Immature natural killer cell (primary cell): ENCODE results near the gene PRKAA1. TPM values are rescaled to one million over a fixed set of nuclear protein-coding genes. Genes with fewer than 3 reads are reported as not detected.

ENCODE experiments used
- DNase-seq, 3 donors: peaks; one replicate each; pipeline ENCODE4 v3.0.0; 2022; ENCODE audit warnings: mixed read lengths in 1 of 3
- H3K27ac Mint-ChIP-seq, 6 donors: one replicate each; pipeline ENCODE4 v1.8.0; 2020; ENCODE audit warnings: mixed read lengths in 6 of 6, mild to moderate bottlenecking in 5 of 6, inconsistent platforms in 4 of 6, moderate library complexity in 3 of 6
- H3K27me3 Mint-ChIP-seq, 3 donors: one replicate each; pipeline ENCODE4 v1.8.0; 2020 to 2021; ENCODE audit warnings: low read depth in 3 of 3, mild to moderate bottlenecking in 3 of 3, mixed read lengths in 3 of 3, moderate library complexity in 3 of 3, inconsistent platforms in 1 of 3
- H3K36me3 Mint-ChIP-seq, 3 donors: one replicate each; pipeline ENCODE4 v1.8.0; 2020; ENCODE audit warnings: mixed read lengths in 3 of 3, inconsistent platforms in 2 of 3, mild to moderate bottlenecking in 2 of 3
- H3K4me1 Mint-ChIP-seq, 2 donors: one replicate each; pipeline ENCODE4 v1.8.0; 2020; ENCODE audit warnings: inconsistent platforms in 2 of 2, mild to moderate bottlenecking in 2 of 2, mixed read lengths in 2 of 2, moderate library complexity in 1 of 2
- H3K4me3 Mint-ChIP-seq, 5 donors: one replicate each; pipeline ENCODE4 v1.8.0; 2020; ENCODE audit warnings: mild to moderate bottlenecking in 5 of 5, mixed read lengths in 5 of 5, inconsistent platforms in 3 of 5, moderate library complexity in 3 of 5
- H3K9me3 Mint-ChIP-seq, 6 donors: one replicate each; pipeline ENCODE4 v1.8.0; 2020; ENCODE audit warnings: mild to moderate bottlenecking in 6 of 6, mixed read lengths in 6 of 6, inconsistent platforms in 4 of 6, moderate library complexity in 3 of 6
- polyA plus RNA-seq, 3 donors: library from polyadenylated mRNA; unstranded; fragments of 300-500 nt; fragmentation: Illumina TruSeq; gene quantifications; one replicate each; pipeline ENCODE4 v1.2.3, GENCODE V29; 2021

PRKAA1 gene
- polyA plus RNA-seq, 3 donors from 2014 or later: 32.5 to 54.3 (median 39.8) TPM

DNA sequence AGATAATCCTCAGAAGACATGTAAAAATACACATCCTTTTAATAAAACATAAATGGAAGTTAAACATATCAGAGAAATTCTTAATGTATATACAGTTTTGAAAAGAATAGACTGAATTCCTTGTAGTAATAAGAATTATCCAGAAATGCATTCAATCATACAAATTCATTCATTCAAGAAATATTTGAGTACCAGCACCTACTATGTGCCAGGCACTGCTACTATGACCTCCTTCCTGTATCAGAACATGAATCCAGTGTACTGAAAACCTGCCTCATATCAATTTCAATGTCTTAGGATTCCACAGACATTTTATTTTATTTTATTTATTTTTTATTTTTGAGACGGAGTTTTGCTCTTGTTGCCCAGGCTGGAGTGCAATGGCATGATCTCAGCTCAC lies 13.3 kb downstream of the PRKAA1 start:
- no peak overlapping the region for H3K4me3 Mint-ChIP-seq
- H3K36me3 Mint-ChIP-seq: peaks cover 12 to 16% (median 12%) of the 10 kb centered on the region in 3 donors
- H3K4me1 Mint-ChIP-seq: peaks cover 63 to 96% of the 10 kb centered on the region in 2 donors
- H3K27me3 Mint-ChIP-seq: no peaks in the 10 kb centered on the region
- no peaks in the 10 kb centered on the region for H3K9me3 Mint-ChIP-seq
- no peak for DNase-seq
- H3K27ac Mint-ChIP-seq: no peak overlapping the region

DNA sequence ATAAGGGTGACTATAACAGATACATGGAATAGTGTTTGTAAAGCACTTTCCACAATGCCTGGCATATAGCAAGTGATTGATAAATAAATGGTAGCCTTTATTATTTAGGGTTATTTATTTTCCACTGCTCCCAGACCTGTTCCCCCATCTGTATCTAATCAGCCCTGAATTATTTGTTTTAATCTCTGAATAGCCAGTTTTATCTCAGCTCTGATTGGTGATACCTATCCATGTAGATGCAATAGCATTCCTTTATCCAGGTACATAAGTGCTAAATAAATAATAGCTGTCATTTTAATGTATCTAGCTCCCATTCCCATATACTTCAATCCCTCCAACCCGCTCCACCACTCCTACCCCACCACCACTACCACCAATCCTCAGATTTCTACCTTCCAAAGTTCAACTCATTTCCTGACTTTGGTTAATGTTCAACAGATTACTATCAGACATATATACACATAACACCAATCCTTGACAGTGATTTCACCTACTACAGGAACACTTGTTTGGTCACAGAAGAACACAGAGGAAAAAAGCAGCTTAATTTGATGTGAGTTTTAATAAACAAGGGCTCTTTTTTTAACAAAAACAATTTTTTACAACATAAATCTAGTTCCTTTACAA lies 14.0 kb downstream of the PRKAA1 start:
- Mint-ChIP-seq H3K9me3 (no peaks in the 10 kb centered on the region), H3K27ac (no peak overlapping the region), H3K4me1 (peaks cover 64 to 96% of the 10 kb centered on the region in 2 donors)

DNA sequence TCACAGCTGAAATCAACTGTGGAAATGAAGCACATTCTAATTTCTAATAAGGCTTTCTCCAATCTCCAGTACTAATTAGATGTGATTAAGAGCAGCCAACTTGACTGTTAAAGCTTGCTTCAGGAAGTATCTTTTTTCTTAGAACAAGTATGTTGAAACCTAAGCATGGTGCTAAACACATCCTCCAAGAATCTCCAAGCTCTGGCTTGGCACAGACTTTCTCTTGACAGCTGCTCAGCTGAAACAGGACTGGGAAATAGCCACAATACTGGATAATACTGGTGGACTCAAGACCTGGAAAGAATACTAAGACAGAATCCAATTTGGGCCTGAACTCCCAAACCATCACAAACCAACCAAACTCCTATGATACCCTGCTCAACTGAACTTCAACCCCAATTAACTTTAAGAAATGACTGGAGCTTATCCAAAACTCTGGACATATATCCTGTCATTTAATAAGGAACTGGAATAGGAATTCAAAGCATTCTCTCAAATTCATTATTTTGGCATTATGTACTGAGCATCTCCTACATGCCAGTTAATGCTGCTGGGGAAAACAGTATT lies 16.2 kb downstream of the PRKAA1 start:
- peaks cover 4 to 6% (median 6%) of the 10 kb centered on the region in 3 donors for H3K36me3 Mint-ChIP-seq
- H3K27me3 Mint-ChIP-seq: no peaks in the 10 kb centered on the region
- H3K4me1 Mint-ChIP-seq: peaks cover 50 to 79% of the 10 kb centered on the region in 2 donors
- H3K27ac Mint-ChIP-seq: peak overlapping the region in 1 of 6 donors; percentile 64
- H3K4me3 Mint-ChIP-seq: no peak overlapping the region
- DNase-seq: no peak
- H3K9me3 Mint-ChIP-seq: no peaks in the 10 kb centered on the region

More for the DNA sequence above, 14.0 kb downstream of the PRKAA1 start:
- no peak for DNase-seq
- peaks cover 12 to 16% (median 12%) of the 10 kb centered on the region in 3 donors for H3K36me3 Mint-ChIP-seq
- no peaks in the 10 kb centered on the region for H3K27me3 Mint-ChIP-seq
- peak overlapping the region in 1 of 5 donors; percentile 8 for H3K4me3 Mint-ChIP-seq

DNA sequence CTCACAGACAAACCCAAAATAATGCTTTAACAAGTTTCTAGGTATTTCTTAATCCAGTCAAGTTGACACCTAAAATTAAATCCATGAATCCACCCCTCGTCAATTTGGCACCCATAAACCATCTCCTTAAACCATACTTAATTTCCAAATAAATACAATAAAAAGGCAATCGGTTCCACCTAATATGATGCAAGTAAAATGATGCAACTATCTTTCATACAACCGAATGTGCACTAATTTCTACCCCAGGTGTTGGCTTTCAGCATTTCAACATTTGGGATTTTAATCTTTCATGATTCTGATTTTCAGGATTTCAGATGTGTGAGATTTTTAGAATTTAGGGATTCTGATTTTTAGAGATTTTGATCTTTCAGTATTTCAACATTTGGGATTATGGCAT lies 17.3 kb downstream of the PRKAA1 start:
- Mint-ChIP-seq H3K27ac (peak overlapping the region in 1 of 6 donors; percentile 53), H3K9me3 (no peaks in the 10 kb centered on the region), H3K27me3 (no peaks in the 10 kb centered on the region), H3K4me1 (peaks cover 47 to 79% of the 10 kb centered on the region in 2 donors), H3K36me3 (peaks cover 4 to 12% (median 8%) of the 10 kb centered on the region in 3 donors), H3K4me3 (no peak overlapping the region)
- no peak for DNase-seq

DNA sequence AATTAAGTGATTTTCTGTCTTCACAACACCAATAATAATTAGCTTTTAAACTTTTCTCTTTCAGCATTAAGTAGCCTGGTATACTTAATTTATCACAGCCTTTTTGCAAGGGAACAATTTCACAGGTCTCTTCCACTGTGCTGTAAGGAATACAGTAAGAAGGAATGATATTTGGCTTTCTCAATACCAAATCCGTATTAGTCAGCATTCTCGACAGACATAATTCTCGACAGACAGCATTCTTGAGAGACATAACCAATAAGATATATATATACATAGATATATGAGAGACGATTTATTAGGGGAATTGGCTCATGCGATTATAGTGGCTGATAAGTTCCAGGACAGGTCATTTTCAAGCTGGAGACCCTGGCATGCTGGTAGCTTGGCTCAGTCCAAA lies 18.0 kb downstream of the PRKAA1 start:
- Mint-ChIP-seq H3K36me3 (peaks cover 4 to 16% (median 8%) of the 10 kb centered on the region in 3 donors), H3K27me3 (no peaks in the 10 kb centered on the region), H3K27ac (no peak overlapping the region), H3K4me1 (peaks cover 41 to 78% of the 10 kb centered on the region in 2 donors), H3K9me3 (no peaks in the 10 kb centered on the region), H3K4me3 (no peak overlapping the region)
- DNase-seq: no peak

DNA sequence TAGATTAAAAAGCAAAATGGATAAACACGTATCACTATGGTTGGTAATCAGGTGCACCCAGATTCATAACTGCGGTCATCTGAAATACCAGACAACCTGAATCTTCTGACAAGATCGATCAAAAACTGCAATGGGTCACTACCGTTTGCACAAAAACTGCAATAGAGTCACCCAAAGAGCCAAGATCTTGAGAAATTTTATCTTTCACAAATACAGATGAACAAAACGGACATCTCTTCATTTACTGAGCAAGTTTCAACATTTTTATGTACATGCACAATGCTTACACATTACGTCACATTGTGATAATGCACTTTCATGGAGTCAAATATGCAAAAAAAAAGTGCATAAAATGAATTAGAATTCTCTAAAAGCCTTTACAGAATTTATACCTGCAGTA lies 18.6 kb downstream of the PRKAA1 start:
- DNase-seq: no peak
- Mint-ChIP-seq H3K27ac (no peak overlapping the region), H3K27me3 (peaks cover 0 to 1% (median 0%) of the 10 kb centered on the region in 3 donors), H3K36me3 (peaks cover 4 to 18% (median 14%) of the 10 kb centered on the region in 3 donors), H3K4me1 (peaks cover 39 to 72% of the 10 kb centered on the region in 2 donors), H3K9me3 (no peaks in the 10 kb centered on the region), H3K4me3 (no peak overlapping the region)

DNA sequence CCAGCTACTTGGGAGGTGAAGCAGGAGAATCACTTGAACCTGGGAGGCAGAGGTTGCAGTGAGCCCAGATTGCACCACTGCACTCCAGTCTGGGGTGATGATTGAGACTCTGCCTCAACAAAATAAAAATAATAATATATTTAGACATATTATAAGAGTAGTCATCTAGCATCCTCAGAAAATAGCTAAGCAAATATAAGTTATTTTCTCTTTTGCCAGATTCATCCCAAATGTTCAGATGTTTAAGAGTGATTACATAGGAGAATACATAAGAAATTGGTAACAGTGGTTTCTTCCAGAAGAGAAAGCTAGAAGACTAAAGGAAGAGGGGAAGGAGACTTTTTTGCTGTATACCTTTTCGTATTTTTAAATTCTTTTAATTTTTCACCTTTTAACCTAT lies 20.0 kb downstream of the PRKAA1 start:
- H3K9me3 Mint-ChIP-seq: no peaks in the 10 kb centered on the region
- H3K4me1 Mint-ChIP-seq: peaks cover 30 to 57% of the 10 kb centered on the region in 2 donors
- H3K36me3 Mint-ChIP-seq: peaks cover 4 to 20% (median 17%) of the 10 kb centered on the region in 3 donors
- peaks cover 0 to 1% (median 0%) of the 10 kb centered on the region in 3 donors for H3K27me3 Mint-ChIP-seq
- no peak overlapping the region for H3K27ac Mint-ChIP-seq
- H3K4me3 Mint-ChIP-seq: no peak overlapping the region
- DNase-seq: no peak

DNA sequence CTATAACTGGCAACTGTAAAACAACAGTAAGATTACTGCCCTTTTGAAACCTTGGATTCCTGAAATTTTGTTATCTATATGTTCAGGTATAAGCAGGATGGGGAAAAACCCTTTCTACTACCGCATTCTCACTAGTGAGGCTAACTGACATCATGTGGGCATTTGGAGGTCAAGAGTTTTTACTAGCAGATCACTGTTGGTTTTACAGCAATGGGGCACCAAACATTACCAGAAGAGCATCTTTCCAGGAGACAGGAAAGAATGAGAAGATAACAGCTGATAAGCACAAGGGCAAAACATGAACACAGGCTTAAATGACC lies 21.6 kb downstream of the PRKAA1 start:
- no peak for DNase-seq
- Mint-ChIP-seq H3K4me1 (peaks cover 20 to 42% of the 10 kb centered on the region in 2 donors), H3K9me3 (no peaks in the 10 kb centered on the region), H3K4me3 (no peak overlapping the region), H3K27me3 (peaks cover 0 to 2% (median 0%) of the 10 kb centered on the region in 3 donors), H3K36me3 (peaks cover 4 to 24% (median 17%) of the 10 kb centered on the region in 3 donors), H3K27ac (no peak overlapping the region)

DNA sequence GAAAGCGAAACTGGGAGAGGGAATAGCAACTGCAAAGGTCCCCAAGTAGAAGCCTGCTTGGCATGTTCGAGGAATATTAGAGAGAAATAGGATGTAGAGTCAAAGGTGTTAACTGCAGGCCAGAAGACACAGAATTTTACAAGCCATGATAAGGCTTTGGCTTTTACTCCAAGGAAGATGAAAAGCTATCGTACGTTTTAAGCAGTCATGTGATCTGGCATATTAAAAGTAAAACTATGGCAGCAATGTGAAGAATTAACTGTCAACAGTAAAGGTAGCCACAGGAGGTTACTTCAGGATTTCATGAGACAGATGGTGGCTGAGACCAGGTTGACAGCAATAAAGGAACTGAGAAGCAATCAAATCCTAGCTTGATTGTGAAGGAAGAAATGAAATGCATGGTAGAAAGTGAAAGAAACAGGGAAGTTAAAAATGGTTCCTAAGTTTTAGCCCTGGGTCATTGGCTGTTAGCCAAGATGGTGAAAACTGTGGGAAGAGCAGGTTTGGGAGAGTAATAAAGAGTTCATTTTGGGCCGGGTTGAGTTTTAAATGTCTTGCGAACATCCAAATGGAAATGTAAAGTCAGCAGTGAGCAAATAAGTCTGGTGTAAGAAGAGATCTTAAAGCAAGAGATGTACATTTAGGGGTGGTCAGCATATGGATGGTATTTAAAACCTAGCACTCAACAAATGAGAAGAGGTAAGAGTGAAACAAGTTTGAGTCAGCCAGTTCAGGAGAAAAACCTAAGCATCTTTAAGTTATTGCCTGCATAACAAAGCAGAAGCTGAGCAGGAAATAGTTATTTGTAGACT lies 22.1 kb downstream of the PRKAA1 start:
- Mint-ChIP-seq H3K36me3 (peaks cover 4 to 24% (median 18%) of the 10 kb centered on the region in 3 donors), H3K27me3 (peaks cover 0 to 2% (median 0%) of the 10 kb centered on the region in 3 donors), H3K9me3 (no peaks in the 10 kb centered on the region), H3K27ac (peak overlapping the region in 4 of 6 donors; percentile 0 to 54 (median 37)), H3K4me3 (no peak overlapping the region), H3K4me1 (peaks cover 16 to 37% of the 10 kb centered on the region in 2 donors)
- DNase-seq: no peak

DNA sequence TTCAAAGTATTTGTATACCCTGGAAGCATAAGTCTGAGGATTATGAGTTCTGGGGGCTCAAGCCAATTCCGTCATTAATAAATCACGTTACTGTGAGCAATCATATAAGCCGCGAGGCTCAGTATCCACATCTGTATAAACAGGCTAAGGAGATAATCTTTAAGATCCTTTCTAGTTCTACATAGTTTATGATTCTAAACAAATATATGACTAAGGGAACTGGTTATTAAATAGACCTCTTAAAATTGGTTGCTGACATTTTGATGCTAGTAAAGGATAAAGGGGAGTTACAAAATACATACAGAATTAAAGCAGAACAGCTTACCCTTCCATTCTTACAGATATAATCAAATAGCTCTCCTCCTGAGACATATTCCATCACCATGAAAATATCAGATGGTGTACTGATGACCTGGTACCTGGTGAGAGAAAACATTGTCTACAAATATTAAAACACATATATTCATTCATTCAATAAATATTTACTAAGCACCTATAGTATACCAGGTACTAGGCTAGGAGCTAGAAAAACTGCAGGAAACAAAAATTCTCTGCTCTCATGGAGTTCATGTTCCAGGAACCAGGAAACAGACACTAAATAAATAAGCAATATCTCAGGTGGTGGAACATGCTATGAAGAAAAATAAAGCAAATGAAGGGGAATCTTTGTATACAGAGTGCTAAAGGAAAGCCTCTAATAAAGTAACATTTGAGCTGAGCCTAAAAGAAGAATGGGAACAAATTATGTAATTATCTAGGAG lies 22.9 kb downstream of the PRKAA1 start:
- H3K36me3 Mint-ChIP-seq: peaks cover 4 to 24% (median 21%) of the 10 kb centered on the region in 3 donors
- peaks cover 9 to 29% of the 10 kb centered on the region in 2 donors for H3K4me1 Mint-ChIP-seq
- H3K9me3 Mint-ChIP-seq: no peaks in the 10 kb centered on the region
- H3K27ac Mint-ChIP-seq: peak overlapping the region in 3 of 6 donors; percentile 0 to 45 (median 29)
- peaks cover 0 to 2% (median 0%) of the 10 kb centered on the region in 3 donors for H3K27me3 Mint-ChIP-seq
- H3K4me3 Mint-ChIP-seq: no peak overlapping the region
- no peak for DNase-seq

DNA sequence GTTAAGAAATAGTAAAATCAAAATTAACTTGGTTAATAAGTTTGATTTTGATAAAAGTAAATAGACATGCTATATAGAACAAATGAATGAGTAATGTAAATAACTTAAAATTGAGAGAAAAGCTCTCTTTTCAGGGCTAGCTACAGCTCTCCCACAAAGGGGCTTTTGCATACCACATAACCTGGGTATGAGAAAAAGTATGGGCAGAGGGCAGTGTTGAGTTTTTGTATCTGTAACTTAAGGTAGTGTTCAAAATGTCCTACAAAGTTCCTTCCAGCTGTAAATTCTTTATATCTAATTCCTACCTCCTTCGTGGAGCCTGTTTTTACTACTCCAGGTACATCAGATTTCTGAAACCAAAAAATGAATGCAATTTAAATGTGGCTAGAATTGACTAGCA lies 23.6 kb downstream of the PRKAA1 start:
- DNase-seq: no peak
- Mint-ChIP-seq H3K27ac (no peak overlapping the region), H3K9me3 (no peaks in the 10 kb centered on the region), H3K4me3 (no peak overlapping the region), H3K36me3 (peaks cover 4 to 24% (median 21%) of the 10 kb centered on the region in 3 donors), H3K4me1 (peaks cover 5 to 22% of the 10 kb centered on the region in 2 donors), H3K27me3 (peaks cover 0 to 2% (median 0%) of the 10 kb centered on the region in 3 donors)

DNA sequence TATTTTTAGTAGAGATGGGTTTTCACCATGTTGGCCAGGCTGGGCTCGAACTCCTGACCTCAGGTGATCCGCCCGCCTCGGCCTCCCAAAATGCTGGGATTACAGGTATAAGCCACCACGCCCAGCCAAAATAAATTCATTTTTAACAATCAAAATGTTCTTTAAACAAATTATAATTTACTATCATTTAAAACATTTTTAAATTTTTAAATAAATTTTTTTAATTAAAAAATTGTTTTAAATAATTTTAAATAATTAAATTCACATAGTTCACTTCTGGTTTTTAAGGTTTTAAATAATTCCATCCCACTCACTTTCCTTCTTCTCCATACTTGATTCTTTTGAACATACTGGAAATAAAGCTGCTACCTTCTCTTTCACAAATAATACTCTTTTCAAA lies 27.4 kb downstream of the PRKAA1 start:
- peak overlapping the region in 1 of 6 donors; percentile 28 for H3K27ac Mint-ChIP-seq
- peaks cover 16 to 32% (median 25%) of the 10 kb centered on the region in 3 donors for H3K36me3 Mint-ChIP-seq

DNA sequence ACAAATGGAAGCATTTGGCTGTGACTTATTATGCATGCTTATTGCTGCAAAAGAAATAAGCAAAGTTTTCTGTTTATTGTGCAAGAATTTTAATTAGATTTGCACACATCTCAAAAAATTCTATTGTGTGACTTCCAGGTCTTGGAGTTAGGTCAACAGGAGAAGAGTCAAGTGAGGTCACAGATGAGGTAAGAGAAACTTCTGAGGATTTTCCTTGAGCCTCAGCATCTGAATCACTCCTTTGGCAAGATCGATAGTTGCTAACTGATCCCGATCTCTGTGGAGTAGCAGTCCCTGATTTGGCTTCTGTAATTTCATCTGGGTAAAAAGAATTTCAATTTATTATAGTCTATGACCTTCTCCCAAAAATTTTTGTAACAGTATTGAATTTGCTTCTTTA lies 35.5 kb downstream of the PRKAA1 start:
- DNase-seq: no peak
- no peaks in the 10 kb centered on the region for H3K9me3 Mint-ChIP-seq
- no peak overlapping the region for H3K4me3 Mint-ChIP-seq
- H3K27ac Mint-ChIP-seq: no peak overlapping the region
- peaks cover 0 to 3% (median under 1%) of the 10 kb centered on the region in 3 donors for H3K27me3 Mint-ChIP-seq
- no peaks in the 10 kb centered on the region for H3K4me1 Mint-ChIP-seq
- H3K36me3 Mint-ChIP-seq: peaks cover 16 to 33% (median 19%) of the 10 kb centered on the region in 3 donors

More for the DNA sequence above, 27.4 kb downstream of the PRKAA1 start:
- DNase-seq: no peak
- Mint-ChIP-seq H3K27me3 (peaks cover 0 to 5% (median 0%) of the 10 kb centered on the region in 3 donors), H3K4me1 (peaks cover 0 to 4% of the 10 kb centered on the region in 2 donors), H3K4me3 (no peak overlapping the region), H3K9me3 (no peaks in the 10 kb centered on the region)
